KG1 (cell line): Measurements from ENCODE around the gene VAPB.

ENCODE experiments used
- DNase-seq: peaks from one replicate; lab custom pipeline; 2025; lab: John Stamatoyannopoulos, UW

Gene VAPB

GRCh38 chr20:58436868-58437645, 48.0 kb downstream of the VAPB start:
- DNase-seq = no peak

GRCh38 chr20:58438970-58439808, 50.2 kb downstream of the VAPB start:
- no peak for DNase-seq

GRCh38 chr20:58440021-58440767, 51.2 kb downstream of the VAPB start:
- DNase-seq = no peak

- DNase-seq = no peak
Measured at GRCh38 chr20:58441723-58442122, 52.7 kb downstream of the VAPB start.

- no peak for DNase-seq
Measured at GRCh38 chr20:58444746-58445255, 55.8 kb downstream of the VAPB start.

GRCh38 chr20:58446264-58446959, 57.4 kb downstream of the VAPB start:
- no peak for DNase-seq

- DNase-seq = no peak
Measured at GRCh38 chr20:58446960-58447265, 57.9 kb downstream of the VAPB start.

- no peak for DNase-seq
Measured at GRCh38 chr20:58447511-58448391, 58.7 kb downstream of the VAPB start.

GRCh38 chr20:58448958-58449357, 59.9 kb downstream of the VAPB start:
- DNase-seq = no peak

- no peak for DNase-seq
Measured at GRCh38 chr20:58449681-58450221, 60.7 kb downstream of the VAPB start.

- no peak for DNase-seq
Measured at GRCh38 chr20:58450254-58450653, 61.2 kb downstream of the VAPB start.

GRCh38 chr20:58452667-58453255, 63.7 kb downstream of the VAPB start:
- DNase-seq = no peak

GRCh38 chr20:58453391-58453790, 64.4 kb downstream of the VAPB start:
- no peak for DNase-seq

- no peak for DNase-seq
Measured at GRCh38 chr20:58454460-58454859, 65.4 kb downstream of the VAPB start.

- DNase-seq = no peak
Measured at GRCh38 chr20:58457083-58457695, 68.2 kb downstream of the VAPB start.

GRCh38 chr20:58458342-58459057, 69.5 kb downstream of the VAPB start:
- DNase-seq = no peak

GRCh38 chr20:58459058-58459750, 70.2 kb downstream of the VAPB start:
- no peak for DNase-seq

- no peak for DNase-seq
Measured at GRCh38 chr20:58461104-58461503, 72.1 kb downstream of the VAPB start.
